PC-9 (cell line): Measurements from ENCODE around the gene SLC25A30. TPM values are rescaled to one million over a fixed set of nuclear protein-coding genes. Genes with fewer than 3 reads are reported as not detected.

Experiments
- BruUV-seq: library from RNA; stranded (reverse); fragments of 400-500 nt; replicated peaks from 2 replicates; lab custom pipeline; 2021; lab: Mats Ljungman, UMichigan
- CTCF ChIA-PET: fragments of 300-600 bp; sonication (Branson Sonifier 250); formaldehyde crosslinking; loops from one replicate; lab custom pipeline; 2022; ENCODE audit warnings: antibody characterized with exemption; lab: Charles Lee
- POLR2A ChIA-PET: fragments of 300-600 bp; sonication (Branson Sonifier 250); formaldehyde crosslinking; loops from one replicate; lab custom pipeline; 2022; ENCODE audit warnings: antibody characterized with exemption; ENCODE audit not compliant: unreplicated experiment; lab: Charles Lee
- DNase-seq, 2 experiments: peaks; one replicate each; pipeline versions ENCODE4 v3.0.0 to v3.0.0-alpha.2; 2015 to 2022; ENCODE audit warnings: mixed read lengths in 1 of 2
- H2AFZ ChIP-seq: fragments of 200-600 bp; sonication (generic); 2 replicates; pipeline ENCODE4 v1.8.1; 2017; ENCODE audit warnings: antibody characterized with exemption
- H3F3A ChIP-seq: fragments of 200-600 bp; sonication (generic); 2 replicates; pipeline ENCODE4 v1.8.1; 2017; ENCODE audit warnings: antibody characterized with exemption, mild to moderate bottlenecking, low read depth; ENCODE audit not compliant: insufficient read depth
- H3K27ac ChIP-seq: fragments of 200-600 bp; sonication (generic); 2 replicates; pipeline ENCODE4 v1.6.1; 2016; ENCODE audit warnings: mixed run types
- H3K27me3 ChIP-seq: fragments of 200-600 bp; sonication (generic); 2 replicates; pipeline ENCODE4 v1.6.1; 2016; ENCODE audit warnings: low read depth, mixed run types; ENCODE audit not compliant: insufficient read depth
- H3K36me3 ChIP-seq: fragments of 200-600 bp; sonication (generic); 2 replicates; pipeline ENCODE4 v1.6.1; 2016; ENCODE audit warnings: low read depth, mixed run types
- H3K4me1 ChIP-seq: fragments of 200-600 bp; sonication (generic); replicated peaks from 2 replicates; pipeline ENCODE4 v1.6.1; 2016; ENCODE audit warnings: mixed run types; ENCODE audit not compliant: insufficient read depth
- H3K4me2 ChIP-seq: fragments of 200-600 bp; sonication (generic); 2 replicates; pipeline ENCODE4 v1.6.1; 2017; ENCODE audit warnings: mixed run types
- H3K4me3 ChIP-seq: fragments of 200-600 bp; sonication (generic); 2 replicates; pipeline ENCODE4 v1.6.1; 2016; ENCODE audit warnings: mixed run types
- H3K79me2 ChIP-seq: fragments of 200-600 bp; sonication (generic); 2 replicates; pipeline ENCODE4 v1.6.1; 2017; ENCODE audit warnings: low read depth, mixed run types
- H3K9me2 ChIP-seq: fragments of 200-600 bp; sonication (generic); 2 replicates; pipeline ENCODE4 v1.8.1; 2017; ENCODE audit warnings: mild to moderate bottlenecking; ENCODE audit not compliant: insufficient read depth
- H3K9me3 ChIP-seq: fragments of 200-600 bp; sonication (generic); 2 replicates; pipeline ENCODE4 v1.8.1; 2016; ENCODE audit warnings: low read depth; ENCODE audit not compliant: insufficient read depth
- H4K20me1 ChIP-seq: fragments of 200-600 bp; sonication (generic); 2 replicates; pipeline ENCODE4 v1.8.1; 2017; ENCODE audit not compliant: insufficient read depth
- EZH2 ChIP-seq: fragments of 200-600 bp; sonication (generic); IDR thresholded peaks from 2 replicates; pipeline ENCODE4 v1.8.0; 2017; ENCODE audit warnings: antibody characterized with exemption, low read depth
- intact Hi-C: fragments of 100-400 bp; cut with micrococcal nuclease; formaldehyde crosslinking; loops from one replicate; pipeline ENCODE4 v1.10.0; 2022; ENCODE audit not compliant: unreplicated experiment
- total RNA-seq: library from RNA; stranded (reverse); gene quantifications from 2 replicates; pipeline ENCODE4 v1.2.3, GENCODE V29; 2021
- TF ChIP-seq, protein P1 (sequence below): fragments of 200-600 bp; sonication (generic); conservative IDR thresholded peaks from 2 replicates; pipeline ENCODE4 v1.6.1; 2017; ENCODE audit warnings: mixed run types, antibody characterized with exemption, mild to moderate bottlenecking, moderate library complexity

Gene SLC25A30
- total RNA-seq, 1 experiment from 2014 or later, result 11.2 TPM

GRCh38 chr13:45367358-45367757, 50.8 kb downstream of the SLC25A30 start:
- CTCF ChIA-PET, result interaction anchor here (0.7 to 0.8 kb wide), 2 partner anchors 26 to 64 kb away, joined by 4 read pairs; partner anchors contain the start of gene TPT1
- H2AFZ ChIP-seq, result no peak overlapping the region
- no TSS peak for BruUV-seq
- H3K4me3 ChIP-seq, result no peak overlapping the region
- H3K9me2 ChIP-seq, result no peaks in the 10 kb centered on the region
- H3K4me2 ChIP-seq, result peak overlapping the region; percentile 38
- POLR2A ChIA-PET, result interaction anchor here (0.6 to 1.3 kb wide), 4 partner anchors 16 to 116 kb away, joined by 10 to 28 read pairs (median 16); no protein-coding TSS in a partner anchor
- H3K9me3 ChIP-seq, result no peaks in the 10 kb centered on the region
- DNase-seq, result peak; percentile 93 to 95
- H3K27ac ChIP-seq, result peak overlapping the region; percentile 90
- H3K36me3 ChIP-seq, result no peaks in the 10 kb centered on the region
- TF ChIP-seq, protein P1, sequence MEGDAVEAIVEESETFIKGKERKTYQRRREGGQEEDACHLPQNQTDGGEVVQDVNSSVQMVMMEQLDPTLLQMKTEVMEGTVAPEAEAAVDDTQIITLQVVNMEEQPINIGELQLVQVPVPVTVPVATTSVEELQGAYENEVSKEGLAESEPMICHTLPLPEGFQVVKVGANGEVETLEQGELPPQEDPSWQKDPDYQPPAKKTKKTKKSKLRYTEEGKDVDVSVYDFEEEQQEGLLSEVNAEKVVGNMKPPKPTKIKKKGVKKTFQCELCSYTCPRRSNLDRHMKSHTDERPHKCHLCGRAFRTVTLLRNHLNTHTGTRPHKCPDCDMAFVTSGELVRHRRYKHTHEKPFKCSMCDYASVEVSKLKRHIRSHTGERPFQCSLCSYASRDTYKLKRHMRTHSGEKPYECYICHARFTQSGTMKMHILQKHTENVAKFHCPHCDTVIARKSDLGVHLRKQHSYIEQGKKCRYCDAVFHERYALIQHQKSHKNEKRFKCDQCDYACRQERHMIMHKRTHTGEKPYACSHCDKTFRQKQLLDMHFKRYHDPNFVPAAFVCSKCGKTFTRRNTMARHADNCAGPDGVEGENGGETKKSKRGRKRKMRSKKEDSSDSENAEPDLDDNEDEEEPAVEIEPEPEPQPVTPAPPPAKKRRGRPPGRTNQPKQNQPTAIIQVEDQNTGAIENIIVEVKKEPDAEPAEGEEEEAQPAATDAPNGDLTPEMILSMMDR, result no peak
- no peak for TF ChIP-seq EZH2
- H3K4me1 ChIP-seq, result peaks cover 31% of the 10 kb centered on the region
- H3K27me3 ChIP-seq, result no peaks in the 10 kb centered on the region
- H3K79me2 ChIP-seq, result no peaks in the 10 kb centered on the region
- intact Hi-C loops, result loop anchor here (5.0 kb wide), 1 partner anchor 35 kb away; no protein-coding TSS in a partner anchor
- H4K20me1 ChIP-seq, result no peaks in the 10 kb centered on the region
- H3F3A ChIP-seq, result peaks cover 34% of the 10 kb centered on the region

GRCh38 chr13:45365558-45365885, 52.7 kb downstream of the SLC25A30 start:
- Histone ChIP-seq H2AFZ (no peak overlapping the region), H3K27ac (peak overlapping the region; percentile 64), H3K4me1 (peaks cover 50% of the 10 kb centered on the region), H3K9me2 (no peaks in the 10 kb centered on the region), H3K79me2 (no peaks in the 10 kb centered on the region), H3F3A (peaks cover 51% of the 10 kb centered on the region), H3K4me2 (0 out of 2 replicates have a peak overlapping the region, but pooled peaks have one; percentile 16), H4K20me1 (no peaks in the 10 kb centered on the region), H3K36me3 (no peaks in the 10 kb centered on the region), H3K27me3 (no peaks in the 10 kb centered on the region), H3K4me3 (no peak overlapping the region), H3K9me3 (no peaks in the 10 kb centered on the region)
- TF ChIP-seq, protein P1, result no peak
- TF ChIP-seq EZH2, result no peak
- CTCF ChIA-PET, result no interaction called here
- no TSS peak for BruUV-seq
- intact Hi-C loops, result loop anchor here (1.0 to 5.0 kb wide), 3 partner anchors 13 to 33 kb away; partner anchors contain the start of gene TPT1
- peak in 1 of 2 experiments; percentile 26 for DNase-seq
- POLR2A ChIA-PET, result interaction anchor here (1.0 to 1.5 kb wide), 2 partner anchors 18 to 24 kb away, joined by 3 to 14 read pairs; partner anchors contain the start of gene TPT1

DNA sequence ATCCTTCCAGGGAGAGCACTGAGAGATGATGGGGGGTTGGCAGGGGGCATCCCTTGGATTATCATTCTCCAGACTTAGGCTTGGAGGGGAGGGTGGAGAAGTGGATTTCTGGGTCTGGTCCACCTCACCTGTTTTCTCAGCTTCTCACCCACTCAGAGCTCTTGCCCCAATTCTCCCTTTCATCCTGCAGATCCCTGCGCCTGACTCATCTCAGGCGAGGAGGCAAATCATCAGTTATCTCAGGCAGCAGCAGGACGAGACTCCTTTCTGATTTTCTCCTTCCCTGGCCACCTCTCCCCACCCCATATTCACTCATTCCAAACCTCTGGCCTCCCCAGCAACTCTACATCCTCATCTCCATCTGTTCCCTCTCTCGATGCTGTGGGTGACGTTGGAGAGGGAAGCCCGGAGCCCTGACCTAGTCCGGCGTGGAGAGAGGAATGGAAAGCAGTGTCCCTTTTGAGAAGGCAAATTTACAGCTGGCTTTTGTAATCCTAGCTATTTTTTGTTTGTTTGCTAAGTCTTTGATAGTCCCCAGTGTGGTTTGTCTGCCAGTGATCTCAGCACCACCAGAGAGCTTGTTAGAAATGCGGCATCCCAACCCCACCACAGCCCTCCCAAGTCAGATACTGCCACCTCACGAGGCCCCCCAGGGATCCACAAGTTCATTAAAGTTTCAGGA, 53.2 kb downstream of the SLC25A30 start:
- Histone ChIP-seq H4K20me1 (no peaks in the 10 kb centered on the region), H3K27ac (peak overlapping the region; percentile 64), H3K4me1 (peaks cover 50% of the 10 kb centered on the region), H3K27me3 (no peaks in the 10 kb centered on the region), H3F3A (peaks cover 56% of the 10 kb centered on the region), H3K4me3 (no peak overlapping the region), H3K4me2 (0 out of 2 replicates have a peak overlapping the region, but pooled peaks have one; percentile 16), H3K36me3 (no peaks in the 10 kb centered on the region), H3K79me2 (no peaks in the 10 kb centered on the region), H2AFZ (no peak overlapping the region), H3K9me3 (no peaks in the 10 kb centered on the region), H3K9me2 (no peaks in the 10 kb centered on the region)
- POLR2A ChIA-PET, result interaction anchor here (1.0 to 1.5 kb wide), 2 partner anchors 19 to 24 kb away, joined by 3 to 14 read pairs; partner anchors contain the start of gene TPT1
- DNase-seq, result no peak
- intact Hi-C loops, result loop anchor here (1.0 to 5.0 kb wide), 3 partner anchors 13 to 33 kb away; partner anchors contain the start of gene TPT1
- BruUV-seq, result no TSS peak
- TF ChIP-seq EZH2, result no peak
- TF ChIP-seq, protein P1, result no peak
- CTCF ChIA-PET, result no interaction called here
